Measurements from ENCODE around the gene SYT5. TPM values are rescaled to one million over a fixed set of nuclear protein-coding genes. Genes with fewer than 3 reads are reported as not detected.
A peak's percentile ranks its signal among the peaks of the same experiment; 100 is the strongest.
"Not testable (repeated sequence)": the region's sequence is repeated elsewhere in the genome, so short reads cannot be mapped to it uniquely, and the experiment has no call there.

The SYT5 gene
- total RNA-seq, 8 experiments from 2014 or later: 1.1 to 19.3 (median 8.7) TPM

DNA sequence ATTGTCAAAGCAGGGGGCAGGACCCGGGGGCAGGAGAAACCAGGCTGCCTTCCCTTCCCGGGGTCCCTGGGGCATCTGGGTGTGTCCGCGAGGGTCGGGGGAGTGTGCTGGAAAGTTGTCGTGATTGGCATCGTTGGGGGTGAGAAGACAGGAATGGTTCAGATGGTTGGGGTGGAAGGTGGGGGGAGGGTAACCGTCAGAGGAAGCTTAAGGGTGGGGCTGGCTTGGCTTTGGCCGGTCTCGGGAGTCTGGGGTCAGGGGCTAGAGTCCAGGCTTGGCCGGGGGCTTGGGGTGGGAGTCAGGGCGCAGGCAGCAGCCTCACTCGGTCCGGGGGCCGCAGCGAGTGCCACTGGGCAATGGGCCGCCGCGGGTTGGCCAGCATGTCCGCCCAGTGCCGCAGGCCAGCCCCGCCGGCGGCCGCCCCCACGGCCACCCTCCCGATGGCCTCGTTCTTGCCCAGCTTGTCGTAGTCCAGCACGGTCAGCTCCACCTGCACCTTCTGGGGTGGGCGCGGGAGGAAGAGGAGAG is 6.8 kb downstream of the SYT5 start:
- in situ Hi-C loops (cut with MboI; ENCODE audit: low pct_unique_long_range_greater_than_20kb in 2 of 9, low sequenced_read_pairs in 9 of 9, unreplicated experiment in 9 of 9): no loop called here
- H3K4me1 ChIP-seq (replicated peaks in 1 of 2): peaks cover 14 to 15% of the 10 kb centered on the region in 2 donors
- H3K4me3 ChIP-seq: peak overlapping the region in 4 of 5 donors; percentile 17 to 32 (median 23)
- peak in 3 of 8 experiments; percentile 1 to 8 (median 8) for ATAC-seq (replicated peaks in 6 of 8)
- WGBS, 10 experiments: no CpG with 5 or more reads among the region's 32 CpGs
- H3K27ac ChIP-seq: peak overlapping the region in 1 of 2 donors; percentile 32

DNA sequence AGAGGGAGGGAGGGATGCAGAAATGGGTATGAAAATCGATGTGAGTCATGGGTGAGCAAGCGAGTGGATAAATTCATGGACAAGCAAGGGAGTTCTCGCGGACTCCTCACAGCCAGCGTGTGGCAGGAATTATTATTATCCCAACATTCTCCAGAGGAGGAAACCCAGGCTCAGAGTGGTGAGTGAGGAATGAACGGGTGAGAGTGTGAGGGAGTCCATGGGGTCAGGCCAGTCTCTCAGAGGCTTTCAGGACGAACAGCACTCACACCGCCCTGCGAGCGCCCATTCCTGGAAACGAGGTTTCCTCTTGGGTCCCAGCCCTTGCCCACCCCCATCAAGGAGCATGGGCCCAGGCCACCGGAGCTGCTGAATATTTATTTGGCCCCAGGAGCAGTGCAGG is 7.3 kb downstream of the SYT5 start:
- in situ Hi-C loops (cut with MboI; ENCODE audit: low pct_unique_long_range_greater_than_20kb in 2 of 9, low sequenced_read_pairs in 9 of 9, unreplicated experiment in 9 of 9): no loop called here
- 0 to 71% (median 19%) methylated on average over 1 to 5 of the region's 12 CpGs; no CpG with 5 or more reads in 1 of the 10 experiments for WGBS, 10 experiments

DNA sequence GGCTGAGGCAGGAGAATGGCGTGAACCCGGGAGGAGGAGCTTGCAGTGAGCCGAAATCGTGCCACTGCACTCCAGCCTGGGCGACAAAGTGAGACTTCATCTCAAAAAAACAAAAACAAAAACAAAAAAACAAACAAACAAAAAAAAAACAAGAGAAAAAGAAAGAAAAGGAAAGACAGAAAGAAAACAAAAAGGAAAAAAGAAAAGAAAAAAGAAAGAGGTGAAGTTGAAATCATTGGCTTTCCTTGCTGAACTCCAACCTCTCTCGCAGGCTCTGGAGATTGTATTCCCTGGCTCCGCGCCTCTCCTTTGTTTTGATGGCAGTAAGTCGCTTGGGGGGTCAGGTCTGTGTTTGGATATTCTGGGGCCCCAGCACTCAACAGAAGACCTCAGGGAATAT is 7.8 kb downstream of the SYT5 start:
- in situ Hi-C loops (cut with MboI; ENCODE audit: low pct_unique_long_range_greater_than_20kb in 2 of 9, low sequenced_read_pairs in 9 of 9, unreplicated experiment in 9 of 9); ATAC-seq (replicated peaks in 6 of 8); H3K4me3 ChIP-seq; H3K27ac ChIP-seq: not testable (repeated sequence)
- 25 to 83% (median 56%) methylated on average over 1 to 9 of the region's 9 CpGs for WGBS, 10 experiments
- H3K4me1 ChIP-seq (replicated peaks in 1 of 2): peaks cover 13 to 14% of the 10 kb centered on the region in 2 donors

More for the DNA sequence above, 7.3 kb downstream of the SYT5 start:
- peak; percentile 7 to 52 (median 20) for ATAC-seq (replicated peaks in 6 of 8)
- Histone ChIP-seq H3K4me3 (peak overlapping the region in 1 of 5 donors; percentile 28), H3K27ac (no peak overlapping the region), H3K4me1 (replicated peaks in 1 of 2) (peaks cover 13 to 14% of the 10 kb centered on the region in 2 donors)

DNA sequence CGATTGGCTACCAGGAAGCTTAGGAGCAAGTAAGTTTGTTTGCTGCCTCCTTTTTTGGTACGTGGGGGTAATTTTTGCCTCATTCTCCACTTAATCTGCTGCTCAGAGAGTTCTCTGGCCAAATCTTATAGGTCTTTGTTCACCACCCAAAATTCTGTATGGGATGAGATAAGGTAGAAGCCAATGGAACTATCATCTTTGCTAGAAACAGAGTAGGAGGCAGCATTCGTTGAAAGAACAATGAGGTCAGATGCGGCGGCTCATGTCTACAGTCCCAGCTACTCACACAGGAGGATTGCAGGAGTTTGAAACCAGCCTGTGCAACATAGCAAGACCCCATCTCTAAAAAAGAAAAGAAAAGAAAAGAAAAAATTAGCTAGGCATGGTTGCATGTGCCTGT is 8.6 kb downstream of the SYT5 start:
- in situ Hi-C loops (cut with MboI; ENCODE audit: low pct_unique_long_range_greater_than_20kb in 2 of 9, low sequenced_read_pairs in 9 of 9, unreplicated experiment in 9 of 9): no loop called here
- no peak overlapping the region for H3K4me3 ChIP-seq
- 41 to 100% (median 72%) methylated on average over 2 to 5 of the region's 5 CpGs for WGBS, 10 experiments
- no peak for ATAC-seq (replicated peaks in 6 of 8)
- H3K27ac ChIP-seq: no peak overlapping the region
- peaks cover 13 to 14% of the 10 kb centered on the region in 2 donors for H3K4me1 ChIP-seq (replicated peaks in 1 of 2)

DNA sequence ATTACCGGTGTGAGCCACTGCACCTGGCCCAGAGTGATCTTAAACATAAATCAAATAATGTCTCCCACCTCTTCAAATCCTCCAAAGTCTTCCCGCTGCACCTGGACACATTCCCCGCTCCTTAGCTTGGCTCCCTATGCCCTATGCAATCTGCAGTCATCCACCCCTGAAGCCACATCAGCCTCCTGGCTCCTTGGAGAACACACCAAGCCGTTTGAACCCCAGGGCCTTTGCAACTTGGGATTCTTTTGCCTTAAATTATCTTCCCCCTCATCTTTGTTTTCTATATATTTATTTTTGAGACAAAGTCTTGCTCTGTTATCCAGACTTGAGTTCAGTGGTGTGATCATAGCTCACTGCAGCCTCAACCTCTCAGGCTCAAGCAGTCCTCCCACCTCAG is 11.0 kb downstream of the SYT5 start:
- H3K4me1 ChIP-seq (replicated peaks in 1 of 2): peaks cover 5 to 11% of the 10 kb centered on the region in 2 donors
- 20 to 75% (median 52%) methylated on average over 1 to 4 of the region's 4 CpGs; no CpG with 5 or more reads in 4 of the 10 experiments for WGBS, 10 experiments
- no peak for ATAC-seq (replicated peaks in 6 of 8)
- H3K4me3 ChIP-seq: no peak overlapping the region
- in situ Hi-C loops (cut with MboI; ENCODE audit: low pct_unique_long_range_greater_than_20kb in 2 of 9, low sequenced_read_pairs in 9 of 9, unreplicated experiment in 9 of 9): no loop called here
- H3K27ac ChIP-seq: no peak overlapping the region

DNA sequence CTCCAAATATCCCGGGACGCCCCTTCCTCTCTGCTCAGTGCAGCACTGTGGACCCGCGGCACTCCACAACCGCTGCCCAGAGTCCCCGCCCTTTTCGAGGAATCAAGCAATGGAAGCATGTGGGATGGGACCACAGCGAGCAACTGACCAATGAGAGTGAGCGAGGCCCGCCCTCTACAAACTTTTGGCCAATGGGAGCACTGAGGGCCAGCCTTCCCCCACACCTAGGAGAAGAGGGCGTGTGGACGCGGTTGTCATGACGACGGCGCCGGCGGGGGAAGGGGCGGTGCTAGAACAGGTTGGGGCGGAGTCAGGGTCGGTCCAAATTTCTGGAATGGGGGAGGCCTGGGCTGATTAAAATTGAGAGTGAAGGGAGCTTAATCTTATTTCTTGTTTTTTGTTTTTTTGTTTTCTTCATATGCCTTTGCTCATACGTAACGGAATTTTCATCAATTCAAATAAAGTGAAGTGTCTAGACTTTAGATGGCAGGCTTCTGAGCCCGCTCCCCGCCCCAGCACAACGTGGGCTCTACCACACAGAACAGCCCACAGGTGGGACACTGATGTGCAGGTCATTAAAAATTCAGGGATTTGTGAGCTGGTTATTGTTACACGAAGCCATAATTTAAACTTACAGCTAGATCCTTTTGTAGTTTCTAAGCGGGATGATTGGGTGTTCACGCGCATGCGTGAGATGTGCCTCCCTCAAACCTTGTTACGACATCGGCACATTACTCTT is 13.4 kb downstream of the SYT5 start, which contains the start of gene DNAAF3:
Gene DNAAF3 (minus strand): TSS at position 84 of the 739 bp plus-strand sequence. CDS start 200 bp downstream, outside the sequence.
- peak; percentile 95 to 99 (median 97) for ATAC-seq (replicated peaks in 6 of 8)
- Histone ChIP-seq H3K27ac (peak within 1 kb of the TSS in 1 of 2 donors; percentile 66), H3K4me1 (replicated peaks in 1 of 2) (no peaks in the 10 kb centered on the region), H3K4me3 (peak within 1 kb of the TSS; percentile 26 to 41 (median 34))
- 0 to 16% (median 0%) methylated on average over 1 to 14 of the region's 33 CpGs; no CpG with 5 or more reads in 2 of the 10 experiments for WGBS, 10 experiments
- in situ Hi-C loops (cut with MboI; ENCODE audit: low pct_unique_long_range_greater_than_20kb in 2 of 9, low sequenced_read_pairs in 9 of 9, unreplicated experiment in 9 of 9): no loop called here

DNA sequence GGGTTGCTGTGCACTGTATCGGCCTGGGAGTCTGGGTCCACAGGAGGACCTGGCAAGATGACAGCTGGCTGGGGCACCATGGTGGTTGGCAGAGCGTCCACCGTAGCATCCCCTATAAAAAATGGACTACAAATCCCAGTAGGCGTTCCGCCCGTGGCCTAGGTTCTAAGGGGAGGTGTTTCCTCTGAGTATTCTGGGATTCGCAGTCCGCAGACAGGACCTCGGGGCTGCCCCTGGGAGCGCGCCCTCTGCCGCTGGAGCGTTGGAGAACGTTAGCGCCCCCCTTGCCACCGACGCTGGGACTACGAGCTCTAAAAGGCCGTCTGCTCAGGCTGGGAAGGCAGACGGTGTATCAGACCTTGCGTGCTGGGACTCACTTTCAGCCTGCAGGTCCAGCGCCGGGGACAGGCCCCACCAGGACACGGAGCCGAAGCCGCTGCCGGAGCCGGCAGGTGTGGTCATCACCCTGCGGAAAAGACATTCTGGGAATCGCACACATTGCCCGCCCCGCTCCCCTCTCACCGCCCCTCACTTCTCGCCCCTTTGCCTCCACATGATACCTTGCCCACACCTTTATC is 14.0 kb downstream of the SYT5 start:
- peak; percentile 51 to 82 (median 62) for ATAC-seq (replicated peaks in 6 of 8)
- in situ Hi-C loops (cut with MboI; ENCODE audit: low pct_unique_long_range_greater_than_20kb in 2 of 9, low sequenced_read_pairs in 9 of 9, unreplicated experiment in 9 of 9): no loop called here
- Histone ChIP-seq H3K27ac (no peak overlapping the region), H3K4me3 (peak overlapping the region; percentile 7 to 41 (median 30)), H3K4me1 (replicated peaks in 1 of 2) (no peaks in the 10 kb centered on the region)
- WGBS, 10 experiments: 0 to 40% (median 0%) methylated on average over 1 to 11 of the region's 34 CpGs; no CpG with 5 or more reads in 4 of the 10 experiments

DNA sequence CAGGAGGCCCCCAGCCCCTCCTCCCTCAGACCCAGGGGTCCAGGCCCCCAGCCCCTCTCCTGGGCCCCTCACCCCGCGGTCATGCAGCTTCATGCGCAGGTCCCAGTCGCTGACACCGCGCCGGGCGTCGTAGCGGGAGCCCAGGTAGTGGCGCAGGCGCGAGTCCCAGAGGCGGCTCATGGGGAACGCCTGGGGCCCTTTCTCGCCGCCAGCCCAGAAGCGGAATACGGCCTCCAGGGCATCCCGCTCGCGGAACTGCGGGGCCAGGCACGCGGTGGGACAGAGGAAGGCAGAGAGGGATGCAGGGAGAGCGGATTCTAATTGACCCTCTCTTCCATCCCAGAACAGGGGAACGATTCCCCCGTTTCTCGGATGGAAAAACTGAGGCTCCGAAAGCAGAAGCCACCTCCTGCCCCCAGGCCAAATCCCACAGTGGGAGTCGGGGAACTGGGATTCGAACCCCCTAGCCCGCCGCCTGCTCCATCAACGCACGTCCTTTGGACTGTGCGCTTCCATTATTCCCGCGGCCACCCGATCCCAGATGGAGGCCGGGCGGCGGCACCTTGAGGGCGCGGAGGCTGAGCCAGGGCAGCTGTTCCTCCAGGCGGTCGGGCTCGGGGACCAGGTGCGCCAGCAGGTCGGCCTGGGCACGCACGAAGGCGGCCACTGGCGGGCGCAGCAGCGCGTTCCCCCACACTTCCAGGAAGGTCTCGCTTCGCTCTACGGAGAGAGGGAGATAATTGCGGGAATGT is 18.3 kb downstream of the SYT5 start:
- in situ Hi-C loops (cut with MboI; ENCODE audit: low pct_unique_long_range_greater_than_20kb in 2 of 9, low sequenced_read_pairs in 9 of 9, unreplicated experiment in 9 of 9): no loop called here
- Histone ChIP-seq H3K4me1 (replicated peaks in 1 of 2) (peaks cover 0 to 9% of the 10 kb centered on the region in 2 donors), H3K4me3 (no peak overlapping the region), H3K27ac (no peak overlapping the region)
- no peak for ATAC-seq (replicated peaks in 6 of 8)
- 30 to 54% (median 48%) methylated on average over 4 to 13 of the region's 61 CpGs; no CpG with 5 or more reads in 5 of the 10 experiments for WGBS, 10 experiments

DNA sequence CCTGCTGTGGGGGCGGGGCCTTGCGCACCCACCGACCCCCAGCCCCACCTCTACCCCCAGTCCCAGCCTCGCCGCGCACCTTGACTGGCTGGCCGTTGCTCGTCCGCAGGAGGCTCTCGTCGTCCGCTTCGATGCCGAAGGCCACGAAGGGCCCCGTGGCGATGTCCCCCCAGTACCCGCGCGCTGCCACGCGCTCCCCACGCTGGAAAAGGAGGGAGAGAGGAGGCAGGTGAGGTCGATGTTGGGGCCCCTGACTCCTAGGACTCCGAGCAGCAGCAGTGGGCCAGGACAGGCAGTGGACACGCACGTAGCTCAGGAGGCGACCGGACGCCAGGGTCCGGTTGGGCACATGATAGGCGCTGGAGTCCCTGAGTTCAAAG is 19.1 kb downstream of the SYT5 start:
- Histone ChIP-seq H3K4me3 (no peak overlapping the region), H3K27ac (no peak overlapping the region), H3K4me1 (replicated peaks in 1 of 2) (peaks cover 0 to 9% of the 10 kb centered on the region in 2 donors)
- no CpG with 5 or more reads among the region's 32 CpGs for WGBS, 10 experiments
- in situ Hi-C loops (cut with MboI; ENCODE audit: low pct_unique_long_range_greater_than_20kb in 2 of 9, low sequenced_read_pairs in 9 of 9, unreplicated experiment in 9 of 9): no loop called here
- no peak for ATAC-seq (replicated peaks in 6 of 8)

DNA sequence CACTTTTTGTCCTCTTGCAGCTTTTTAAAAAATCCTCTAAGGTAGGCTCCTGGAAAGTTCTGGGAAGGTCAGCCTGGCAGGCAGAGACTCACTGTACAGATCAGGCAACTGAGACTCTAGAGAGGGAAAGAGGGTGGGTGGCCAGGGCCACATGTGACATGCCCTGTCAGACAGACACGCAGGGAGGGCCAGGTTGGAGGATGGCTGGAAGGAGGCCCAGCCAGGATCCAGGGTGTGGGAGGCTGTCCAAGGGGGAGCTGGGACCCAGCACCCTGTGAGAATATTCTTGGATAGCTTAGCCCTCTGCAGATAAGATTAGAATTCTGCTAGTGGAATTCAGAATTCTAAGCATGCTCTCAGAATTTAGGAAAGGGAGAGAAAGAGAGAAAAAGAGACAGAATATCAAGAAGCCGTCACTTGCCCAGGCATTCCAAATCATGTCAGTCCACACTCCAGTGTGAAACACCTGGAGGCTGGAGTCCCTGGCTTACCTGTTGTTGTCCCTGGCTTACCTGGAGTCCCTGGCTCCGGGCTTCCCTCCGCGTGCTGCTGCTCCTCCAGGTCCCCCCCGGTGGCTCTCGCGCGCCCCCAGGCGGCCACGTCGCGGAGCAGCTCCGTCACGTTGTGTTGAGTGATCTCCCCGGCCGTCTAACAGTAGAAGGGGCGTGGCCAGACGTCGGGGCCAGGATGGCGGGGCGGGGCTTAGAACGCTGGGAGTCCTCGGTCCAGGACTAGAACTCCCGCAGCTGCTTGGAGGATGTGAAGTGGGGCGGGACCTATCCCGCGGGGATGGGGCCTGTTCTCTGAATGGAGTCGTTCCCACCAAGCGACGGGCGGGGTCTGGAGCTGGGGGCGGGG is 19.7 kb downstream of the SYT5 start:
- ATAC-seq (replicated peaks in 6 of 8): peak; percentile 53 to 86 (median 72)
- H3K4me3 ChIP-seq: no peak overlapping the region
- H3K4me1 ChIP-seq (replicated peaks in 1 of 2): peaks cover 0 to 9% of the 10 kb centered on the region in 2 donors
- in situ Hi-C loops (cut with MboI; ENCODE audit: low pct_unique_long_range_greater_than_20kb in 2 of 9, low sequenced_read_pairs in 9 of 9, unreplicated experiment in 9 of 9): no loop called here
- no peak overlapping the region for H3K27ac ChIP-seq
- WGBS, 10 experiments: 0 to 100% (median 86%) methylated on average over 1 to 2 of the region's 33 CpGs; no CpG with 5 or more reads in 3 of the 10 experiments

DNA sequence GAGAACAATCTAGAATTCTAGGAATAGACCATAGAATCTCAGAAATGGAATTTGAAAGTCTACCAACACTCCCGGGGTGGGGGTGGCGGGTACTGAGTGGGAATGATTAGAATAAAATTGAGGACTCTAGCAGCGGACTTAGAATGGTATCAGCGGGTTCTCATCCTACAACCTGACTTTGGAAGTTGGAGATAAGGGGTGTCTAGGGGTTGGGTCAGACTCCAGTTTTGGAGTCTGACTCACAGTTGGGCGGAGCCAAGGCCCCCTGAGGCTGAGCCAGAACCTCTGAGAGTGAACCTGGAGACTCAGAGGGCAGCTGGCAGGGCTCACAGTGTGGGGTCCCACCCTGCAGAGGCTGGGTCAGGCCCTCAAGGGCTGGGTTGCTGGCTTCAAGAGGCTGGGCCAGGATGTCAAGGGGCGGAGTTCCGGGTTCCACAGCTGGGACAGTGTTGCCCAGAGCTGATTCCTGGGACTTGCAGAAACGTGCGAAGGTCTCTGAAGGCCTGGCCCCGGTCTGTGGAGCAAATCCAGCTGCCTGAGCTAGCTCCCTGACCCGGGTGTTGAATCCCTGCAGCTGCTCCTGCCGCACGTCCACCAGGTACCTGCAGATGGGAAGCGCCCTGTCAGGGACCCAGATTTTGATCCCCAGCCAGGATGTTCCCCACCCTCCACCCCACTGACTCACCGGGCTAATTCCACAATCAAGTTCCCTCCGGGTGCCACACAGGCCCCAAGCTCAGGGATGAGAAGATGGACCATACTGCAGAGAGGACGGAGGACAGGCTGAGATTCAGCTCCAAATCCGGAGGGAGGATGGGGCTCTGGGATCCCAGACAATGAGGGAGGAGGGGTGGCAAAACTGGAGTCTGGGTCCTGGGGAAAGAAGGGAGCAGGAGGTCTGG is 21.0 kb downstream of the SYT5 start:
- H3K27ac ChIP-seq: no peak overlapping the region
- WGBS, 10 experiments: 0 to 100% (median 62%) methylated on average over 1 to 3 of the region's 18 CpGs; no CpG with 5 or more reads in 2 of the 10 experiments
- ATAC-seq (replicated peaks in 6 of 8): peak in 7 of 8 experiments; percentile 6 to 76 (median 59)

More for the DNA sequence above, 21.0 kb downstream of the SYT5 start:
- H3K4me1 ChIP-seq (replicated peaks in 1 of 2): peaks cover 0 to 9% of the 10 kb centered on the region in 2 donors
- no peak overlapping the region for H3K4me3 ChIP-seq
- in situ Hi-C loops (cut with MboI; ENCODE audit: low pct_unique_long_range_greater_than_20kb in 2 of 9, low sequenced_read_pairs in 9 of 9, unreplicated experiment in 9 of 9): no loop called here
